Ovary (tissue), 3 donors: ENCODE data around the gene RAB6B.

Source experiments
- EP300 ChIP-seq: sonication (generic); formaldehyde crosslinking; IDR thresholded peaks from one replicate; pipeline ENCODE4 v1.6.1; 2017; ENCODE audit warnings: antibody characterized with exemption
- TF ChIP-seq, protein P1 (sequence below), 3 donors: fragments of 450-650 bp in 2 of 3; fragments of 200-600 bp in 1 of 3; IDR thresholded peaks; one replicate each; pipeline versions ENCODE4 v1.5.1 to v1.8.0; 2016 to 2022; ENCODE audit warnings: antibody characterized with exemption in 3 of 3, mild to moderate bottlenecking in 1 of 3
- donor health status: DM: no; HTN: no; CAD: no.

DNA sequence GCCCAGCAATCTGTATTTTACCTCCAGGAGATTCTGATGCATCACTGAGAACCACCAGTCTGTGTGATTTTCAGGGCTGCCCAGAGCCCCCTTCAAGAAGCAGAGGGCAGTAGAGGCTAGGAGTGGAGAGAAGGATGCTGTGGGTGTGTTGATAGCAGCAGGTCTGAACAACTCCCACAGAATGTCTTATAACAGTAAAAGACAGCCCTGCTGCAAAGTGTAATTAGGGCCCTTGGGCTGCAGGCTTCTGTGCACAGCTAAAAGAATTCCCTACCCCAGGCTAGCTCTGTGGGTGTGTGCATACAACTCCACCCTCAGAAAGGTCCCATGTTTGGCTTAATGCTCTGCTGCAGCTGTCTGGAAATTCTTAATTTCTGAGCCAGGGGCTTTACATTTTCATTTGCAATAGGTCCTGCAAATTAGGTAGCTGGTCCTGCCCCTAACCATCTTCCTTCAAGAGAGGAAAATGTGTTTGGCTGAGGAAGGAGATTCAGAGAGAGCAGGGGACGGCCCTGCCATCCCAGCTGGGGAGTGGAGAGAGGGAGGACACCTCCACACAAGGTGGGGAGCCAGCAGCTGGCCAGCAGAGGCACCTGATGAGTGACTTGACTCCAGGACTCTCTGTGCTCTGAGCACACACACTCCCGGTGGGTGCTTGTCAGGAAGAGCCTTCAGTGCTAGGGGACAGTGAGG is 43.2 kb upstream of the RAB6B start:
- TF ChIP-seq, protein P1, sequence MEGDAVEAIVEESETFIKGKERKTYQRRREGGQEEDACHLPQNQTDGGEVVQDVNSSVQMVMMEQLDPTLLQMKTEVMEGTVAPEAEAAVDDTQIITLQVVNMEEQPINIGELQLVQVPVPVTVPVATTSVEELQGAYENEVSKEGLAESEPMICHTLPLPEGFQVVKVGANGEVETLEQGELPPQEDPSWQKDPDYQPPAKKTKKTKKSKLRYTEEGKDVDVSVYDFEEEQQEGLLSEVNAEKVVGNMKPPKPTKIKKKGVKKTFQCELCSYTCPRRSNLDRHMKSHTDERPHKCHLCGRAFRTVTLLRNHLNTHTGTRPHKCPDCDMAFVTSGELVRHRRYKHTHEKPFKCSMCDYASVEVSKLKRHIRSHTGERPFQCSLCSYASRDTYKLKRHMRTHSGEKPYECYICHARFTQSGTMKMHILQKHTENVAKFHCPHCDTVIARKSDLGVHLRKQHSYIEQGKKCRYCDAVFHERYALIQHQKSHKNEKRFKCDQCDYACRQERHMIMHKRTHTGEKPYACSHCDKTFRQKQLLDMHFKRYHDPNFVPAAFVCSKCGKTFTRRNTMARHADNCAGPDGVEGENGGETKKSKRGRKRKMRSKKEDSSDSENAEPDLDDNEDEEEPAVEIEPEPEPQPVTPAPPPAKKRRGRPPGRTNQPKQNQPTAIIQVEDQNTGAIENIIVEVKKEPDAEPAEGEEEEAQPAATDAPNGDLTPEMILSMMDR (IDR thresholded peaks at IDR 0.05), result no peak
- TF ChIP-seq EP300, result no peak
